IPS-15b (cell line): ENCODE measurements around the gene LYRM9.
"Not testable (repeated sequence)": the region's sequence is repeated elsewhere in the genome, so short reads cannot be mapped to it uniquely, and the experiment has no call there.

Experiments used
- H3K27me3 ChIP-seq: one replicate; pipeline ENCODE4 v1.6.1; 2013; ENCODE audit warnings: low read length; ENCODE audit not compliant: control insufficient read depth, insufficient read depth
- H3K36me3 ChIP-seq: one replicate; pipeline ENCODE4 v1.6.1; 2013; ENCODE audit warnings: low read length; ENCODE audit not compliant: control insufficient read depth, insufficient read depth
- H3K4me1 ChIP-seq: one replicate; pipeline ENCODE4 v1.6.1; 2013; ENCODE audit warnings: mild to moderate bottlenecking, low read length; ENCODE audit not compliant: control insufficient read depth, insufficient read depth
- H3K4me3 ChIP-seq: one replicate; pipeline ENCODE4 v1.5.1; 2013; ENCODE audit warnings: low read depth, low read length
- H3K9ac ChIP-seq: one replicate; pipeline ENCODE4 v1.6.1; 2013; ENCODE audit warnings: low read depth, mild to moderate bottlenecking, low read length
- H3K9me3 ChIP-seq: one replicate; pipeline ENCODE4 v1.6.1; 2013; ENCODE audit warnings: mild to moderate bottlenecking, low read length; ENCODE audit not compliant: control insufficient read depth, insufficient read depth

The LYRM9 gene

GRCh38 chr17:27829143-27829711, 63.9 kb downstream of the LYRM9 start:
- H3K4me3 ChIP-seq, H3K9me3 ChIP-seq, H3K4me1 ChIP-seq, H3K36me3 ChIP-seq, H3K27me3 ChIP-seq, H3K9ac ChIP-seq: not testable (repeated sequence)
